COLO668 (cell line): ENCODE results near the gene KNDC1.

Experiments
- DNase-seq: peaks from one replicate; lab custom pipeline; 2025; ENCODE audit not compliant: unreplicated experiment; lab: John Stamatoyannopoulos, UW

The KNDC1 gene

DNA sequence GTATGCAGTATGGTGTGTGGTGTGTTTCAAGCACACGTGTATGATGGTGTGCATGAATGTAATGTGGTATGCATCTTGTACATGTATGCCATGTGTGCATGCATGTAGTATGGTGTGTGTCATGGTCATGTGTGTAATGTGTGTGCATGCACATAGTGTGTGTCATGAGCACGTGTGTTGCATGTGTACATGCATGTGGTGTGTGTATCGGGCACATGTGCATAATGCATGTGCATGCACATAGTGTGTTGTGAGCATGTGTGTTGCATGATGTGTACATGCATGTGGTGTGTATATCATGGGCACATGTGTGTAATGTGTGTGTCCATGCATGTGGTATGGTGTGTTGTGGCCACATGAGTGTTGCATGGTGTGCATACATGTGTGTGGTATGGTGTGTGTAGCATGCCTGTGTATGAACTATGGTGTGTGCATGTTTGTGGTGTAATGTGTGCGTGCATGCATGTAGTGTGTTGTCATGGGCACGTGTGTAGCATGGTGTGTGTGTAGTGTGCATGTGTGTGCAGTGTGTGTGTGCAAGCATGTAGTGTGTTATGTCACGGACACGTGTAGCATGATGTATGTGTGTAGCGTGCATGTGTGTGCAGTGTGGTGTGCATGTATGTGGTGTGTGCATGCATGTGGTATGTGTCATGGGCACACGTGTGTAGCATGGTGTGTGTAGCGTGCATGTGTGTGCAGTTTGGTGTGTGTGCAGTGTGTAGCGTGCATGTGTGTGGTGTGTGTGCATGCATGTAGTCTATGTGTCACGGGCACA lies 17.6 kb downstream of the KNDC1 start:
- DNase-seq = no peak

GRCh38 chr10:133178357-133179127 lies 18.5 kb downstream of the KNDC1 start:
- DNase-seq = no peak

GRCh38 chr10:133179128-133179520 lies 19.1 kb downstream of the KNDC1 start:
- DNase-seq = no peak

DNA sequence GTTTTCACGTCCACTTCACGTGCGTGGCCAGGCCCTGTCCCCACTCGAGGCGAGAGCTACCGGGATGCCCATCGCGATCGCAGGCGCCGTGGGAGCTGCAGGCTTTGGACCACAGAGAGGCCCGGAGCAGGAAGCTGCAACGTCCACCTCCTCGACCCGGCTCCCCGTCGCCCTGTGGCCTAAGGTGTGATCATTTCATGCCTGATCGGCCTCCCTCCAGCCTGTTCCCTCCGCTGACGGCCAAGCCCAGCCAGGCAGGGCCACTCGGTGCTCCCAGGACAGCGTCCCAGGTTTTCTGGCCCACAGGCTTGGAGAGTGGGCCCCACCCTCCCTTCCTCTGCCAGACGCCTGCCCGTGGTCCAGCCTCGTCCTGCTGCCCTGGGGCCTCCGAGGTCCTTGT lies 19.6 kb downstream of the KNDC1 start:
- DNase-seq = no peak

GRCh38 chr10:133180192-133180964 lies 20.4 kb downstream of the KNDC1 start:
- no peak for DNase-seq

DNA sequence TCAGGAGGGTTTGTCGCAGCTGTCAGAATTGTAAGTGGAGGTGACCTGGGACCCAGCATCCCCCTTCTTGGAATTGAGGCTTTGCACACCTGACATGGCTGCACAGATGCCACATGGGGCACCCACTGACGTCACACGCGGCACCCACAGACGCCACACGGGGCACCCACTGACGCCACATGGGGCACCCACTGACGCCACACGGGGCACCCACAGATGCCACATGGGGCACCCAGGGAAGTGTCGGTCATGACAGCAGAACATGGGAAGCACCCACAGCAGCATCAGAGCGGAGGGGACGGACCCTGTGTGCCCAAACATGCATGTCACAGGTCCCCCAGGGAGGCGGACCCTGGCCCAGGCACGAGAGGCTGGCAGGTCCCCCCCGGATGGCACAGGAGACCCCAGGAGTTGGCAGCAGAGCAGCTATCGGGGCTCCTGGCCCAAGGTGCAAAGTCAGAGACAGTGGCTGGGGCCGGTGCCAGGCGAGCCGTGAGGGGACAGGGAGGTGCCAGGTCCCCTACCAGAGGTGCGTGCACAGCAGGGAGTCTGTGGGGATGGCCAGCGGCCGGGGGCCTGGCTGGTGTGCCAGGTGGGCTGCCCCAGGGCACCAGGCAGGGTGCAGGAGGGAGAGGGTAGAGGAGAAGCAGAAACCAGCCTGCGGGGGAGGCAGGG lies 21.1 kb downstream of the KNDC1 start:
- DNase-seq = no peak

DNA sequence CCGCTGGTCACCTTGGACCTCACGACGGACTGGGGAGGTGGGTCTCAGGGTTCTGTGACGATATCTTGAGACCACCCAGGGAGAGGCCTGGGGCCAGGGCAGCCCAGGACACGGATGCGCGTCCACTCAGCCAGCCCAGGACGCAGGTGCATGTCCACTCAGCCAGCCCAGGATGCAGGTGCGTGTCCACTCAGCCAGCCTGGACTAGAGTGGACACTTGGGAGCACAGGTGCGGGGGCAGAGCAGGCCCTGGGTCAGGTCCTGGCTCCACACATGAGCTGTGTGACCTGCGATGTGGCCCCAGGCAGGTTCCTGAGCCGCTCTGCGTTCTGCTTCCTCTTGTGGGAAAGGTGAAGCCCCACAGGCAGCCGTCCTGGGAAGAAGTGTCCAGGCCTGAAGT lies 22.2 kb downstream of the KNDC1 start:
- DNase-seq = no peak

DNA sequence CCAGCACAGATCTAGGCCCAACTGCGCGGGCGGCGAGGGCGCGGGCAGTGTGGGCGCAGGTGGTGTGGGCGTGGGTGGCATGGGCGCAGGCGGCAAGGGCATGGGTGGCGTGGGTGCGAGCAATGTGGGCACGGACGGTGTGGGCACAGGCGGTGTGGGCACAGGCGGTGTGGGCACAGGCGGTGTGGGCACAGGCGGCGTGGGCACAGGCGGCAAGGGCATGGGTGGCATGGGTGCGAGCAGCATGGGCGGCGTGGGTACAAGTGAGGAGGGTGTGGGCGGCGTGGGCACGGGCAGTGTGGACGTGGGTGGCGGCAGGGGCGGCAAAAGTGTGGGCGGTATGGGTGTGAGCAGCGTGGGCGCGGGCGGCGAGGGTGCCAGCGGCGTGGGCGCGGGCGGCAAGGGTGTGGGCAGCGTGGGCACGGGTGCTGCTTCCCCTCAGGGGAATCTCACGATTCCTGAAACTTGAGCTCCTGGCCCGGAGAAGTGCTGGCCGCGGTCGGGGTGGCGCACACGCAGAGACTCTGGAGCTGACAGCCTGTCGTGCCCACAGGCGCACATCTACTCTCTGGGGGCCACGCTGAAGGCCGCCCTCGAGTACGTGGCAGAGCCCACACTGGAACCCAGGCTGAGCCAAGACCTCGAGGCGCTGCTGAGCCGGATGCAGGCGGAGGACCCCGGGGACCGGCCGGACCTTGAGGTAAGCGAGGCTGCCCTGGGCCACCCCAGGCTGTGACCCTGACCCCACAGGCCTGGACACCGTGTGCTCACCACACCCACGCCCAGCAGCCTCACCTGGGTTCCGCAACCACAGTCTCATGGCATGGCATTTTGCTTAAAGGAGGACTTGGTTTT lies 23.0 kb downstream of the KNDC1 start:
- no peak for DNase-seq

DNA sequence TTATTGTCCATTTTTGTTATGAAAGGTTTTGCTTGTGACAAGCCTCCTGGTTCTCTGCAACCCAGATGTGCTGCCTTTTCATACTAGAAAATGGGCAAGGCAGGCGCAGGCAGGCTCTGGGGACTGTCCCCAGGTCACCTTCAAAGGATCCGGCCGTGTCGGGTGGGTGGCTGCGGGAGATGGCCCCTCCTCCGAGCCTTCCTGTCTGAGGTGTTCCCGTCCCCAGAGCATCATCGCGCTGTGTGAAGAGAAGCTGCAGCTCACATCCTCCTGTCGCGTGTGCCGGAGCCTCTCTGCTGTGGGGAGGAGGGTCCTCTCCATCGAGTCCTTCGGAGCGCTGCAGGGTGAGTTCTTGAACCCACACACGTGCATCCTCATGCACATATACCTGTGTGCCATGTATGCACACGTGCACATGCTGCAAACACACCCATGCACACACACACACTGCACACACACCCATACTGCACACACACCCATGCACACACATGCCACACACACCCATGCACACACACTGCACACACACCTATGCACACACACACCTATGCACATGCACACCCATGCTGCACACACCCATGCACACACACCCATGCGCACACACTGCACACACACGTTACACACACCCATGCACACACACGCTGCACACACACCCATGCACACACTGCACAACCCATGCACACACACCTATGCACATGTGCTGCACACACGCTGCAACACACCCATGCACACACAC lies 23.8 kb downstream of the KNDC1 start:
- DNase-seq = no peak

GRCh38 chr10:133184591-133185244 lies 24.7 kb downstream of the KNDC1 start:
- no peak for DNase-seq

- no peak for DNase-seq
Observed at GRCh38 chr10:133185421-133185820, 25.4 kb downstream of the KNDC1 start.

GRCh38 chr10:133185916-133186315 lies 25.9 kb downstream of the KNDC1 start:
- DNase-seq = no peak

- DNase-seq = no peak
Observed at GRCh38 chr10:133186416-133187090, 26.5 kb downstream of the KNDC1 start.

GRCh38 chr10:133187091-133187905 lies 27.3 kb downstream of the KNDC1 start:
- DNase-seq = peak; percentile 1

- DNase-seq = no peak
Observed at GRCh38 chr10:133187906-133188681, 28.1 kb downstream of the KNDC1 start.

- no peak for DNase-seq
Observed at GRCh38 chr10:133189256-133189655, 29.2 kb downstream of the KNDC1 start.

DNA sequence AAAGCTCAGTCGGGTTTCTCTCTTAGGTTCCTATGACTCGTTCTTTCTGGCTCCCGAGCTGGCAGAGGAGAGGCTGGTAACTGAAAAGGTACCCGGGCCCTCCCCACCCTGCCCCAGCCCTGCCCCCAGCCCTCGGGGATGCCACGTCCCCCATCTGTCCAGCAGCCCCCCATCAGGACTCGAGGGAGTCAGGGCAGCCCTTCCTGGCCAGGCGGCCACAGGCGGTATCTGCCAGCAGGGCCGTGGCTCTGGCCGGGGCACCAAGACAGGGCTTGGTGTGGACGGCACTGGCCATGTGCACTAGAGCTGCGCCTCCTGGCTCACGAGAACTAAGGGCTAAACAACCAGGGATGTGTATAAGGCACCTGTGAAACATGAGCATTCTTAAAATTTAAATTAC lies 29.7 kb downstream of the KNDC1 start:
- no peak for DNase-seq
